H1 (cell line): ENCODE data around the gene SAG. TPM values are rescaled to one million over a fixed set of nuclear protein-coding genes. Genes with fewer than 3 reads are reported as not detected.

ENCODE experiments used
- CTCF ChIA-PET: fragments of 300-600 bp; sonication (Branson Sonifier 250); formaldehyde crosslinking; loops from one replicate; lab custom pipeline; 2021; ENCODE audit not compliant: partially characterized antibody; lab: Charles Lee
- POLR2A ChIA-PET: fragments of 300-600 bp; sonication (Branson Sonifier 250); formaldehyde crosslinking; loops from one replicate; lab custom pipeline; 2021; ENCODE audit warnings: inconsistent platforms; ENCODE audit not compliant: partially characterized antibody; lab: Charles Lee
- DNase-seq, 2 experiments: peaks; one replicate each; pipeline versions ENCODE4 v3.0.0 to v3.0.0-alpha.2; 2010 to 2022; ENCODE audit warnings: low spot score in 2 of 2, low read depth in 1 of 2, mixed read lengths in 1 of 2
- FAIRE-seq: peaks from 2 replicates; lab custom pipeline; 2011; peaks lifted over from hg19 to GRCh38; lab: Jason Lieb, UNC
- H2AFZ ChIP-seq: 2 replicates; pipeline ENCODE4 v1.8.1; 2012; ENCODE audit warnings: low read length, inconsistent platforms
- H2AK5ac ChIP-seq: 2 replicates; pipeline ENCODE4 v1.6.1; 2013; ENCODE audit warnings: low read depth, low read length
- H2BK120ac ChIP-seq: replicated peaks from 2 replicates; pipeline ENCODE3; 2013; ENCODE audit warnings: low read depth, low read length, inconsistent platforms
- H2BK12ac ChIP-seq: 2 replicates; pipeline ENCODE4 v1.6.1; 2013; ENCODE audit warnings: low read depth, low read length
- H2BK15ac ChIP-seq: 2 replicates; pipeline ENCODE4 v1.6.1; 2013; ENCODE audit warnings: low read length
- H2BK20ac ChIP-seq: 2 replicates; pipeline ENCODE4 v1.6.1; 2013; ENCODE audit warnings: low read length
- H2BK5ac ChIP-seq: 2 replicates; pipeline ENCODE4 v1.6.1; 2013; ENCODE audit warnings: low read depth, low read length
- H3K14ac ChIP-seq: 2 replicates; pipeline ENCODE4 v1.6.1; 2013; ENCODE audit warnings: inconsistent platforms; ENCODE audit not compliant: insufficient read length
- H3K18ac ChIP-seq: 2 replicates; pipeline ENCODE4 v1.6.1; 2013; ENCODE audit warnings: low read length; ENCODE audit errors: extremely low read depth
- H3K23ac ChIP-seq: 2 replicates; pipeline ENCODE4 v1.6.1; 2013; ENCODE audit warnings: inconsistent platforms; ENCODE audit not compliant: insufficient read length
- H3K23me2 ChIP-seq: 2 replicates; pipeline ENCODE4 v1.6.1; 2013; ENCODE audit warnings: low read depth, low read length
- H3K27ac ChIP-seq: 2 replicates; pipeline ENCODE4 v1.6.1; 2011; ENCODE audit warnings: low read depth, low read length, inconsistent platforms
- H3K27me3 ChIP-seq, 4 experiments: replicated peaks in 1 of 4; 1 replicate in 1 of 4; 2 replicates in 3 of 4; pipeline versions ENCODE4 v1.6.1 to v1.8.1; 2011 to 2013; ENCODE audit warnings: low read length in 3 of 4, mild to moderate bottlenecking in 3 of 4, inconsistent platforms in 2 of 4, mixed read lengths in 2 of 4, moderate library complexity in 1 of 4; ENCODE audit not compliant: control insufficient read depth in 3 of 4, insufficient read depth in 3 of 4; ENCODE audit errors: extremely low read depth in 1 of 4
- H3K36me3 ChIP-seq, 4 experiments: 2 replicates each; pipeline versions ENCODE4 v1.6.1 to v1.8.1; 2011 to 2013; ENCODE audit warnings: mild to moderate bottlenecking in 4 of 4, low read length in 3 of 4, moderate library complexity in 2 of 4, control low read depth in 1 of 4, inconsistent platforms in 1 of 4; ENCODE audit not compliant: insufficient read depth in 4 of 4, control insufficient read depth in 2 of 4
- H3K4ac ChIP-seq: replicated peaks from 2 replicates; pipeline ENCODE3; 2013; ENCODE audit warnings: low read length, low read depth, mixed read lengths, inconsistent platforms; ENCODE audit not compliant: insufficient read length
- H3K4me1 ChIP-seq, 4 experiments: replicated peaks in 1 of 4; 1 replicate in 1 of 4; 2 replicates in 3 of 4; pipeline versions ENCODE4 v1.6.1 to v1.8.1; 2011 to 2013; ENCODE audit warnings: low read length in 3 of 4, inconsistent platforms in 2 of 4, mixed read lengths in 1 of 4; ENCODE audit not compliant: insufficient read depth in 4 of 4, control insufficient read depth in 3 of 4
- H3K4me2 ChIP-seq, 2 experiments: 2 replicates each; pipeline versions ENCODE4 v1.6.1 to v1.8.1; 2011 to 2013; ENCODE audit warnings: low read depth in 2 of 2, low read length in 2 of 2, control low read depth in 1 of 2, inconsistent platforms in 1 of 2, mild to moderate bottlenecking in 1 of 2; ENCODE audit not compliant: insufficient read depth in 1 of 2
- H3K4me3 ChIP-seq, 4 experiments: fragments of 200-600, 300-600 bp in 1 of 4; sonication (generic), shearing (Covaris generic), sonication (Bioruptor Twin) in 1 of 4; 2 replicates each; pipeline versions ENCODE4 v1.5.1 to v1.8.1; 2011 to 2016; ENCODE audit warnings: low read length in 4 of 4, low read depth in 3 of 4, control low read depth in 2 of 4, inconsistent platforms in 2 of 4, mild to moderate bottlenecking in 2 of 4, mixed read lengths in 1 of 4, moderate library complexity in 1 of 4; ENCODE audit not compliant: insufficient read depth in 2 of 4; ENCODE audit errors: extremely low read depth in 1 of 4
- H3K56ac ChIP-seq: replicated peaks from 2 replicates; pipeline ENCODE3; 2013; ENCODE audit warnings: low read depth, mild to moderate bottlenecking, mixed read lengths, low read length, inconsistent platforms; ENCODE audit not compliant: insufficient read length
- H3K79me1 ChIP-seq: 2 replicates; pipeline ENCODE4 v1.6.1; 2013; ENCODE audit warnings: low read depth, low read length, control low read depth
- H3K79me2 ChIP-seq, 2 experiments: 2 replicates each; pipeline versions ENCODE4 v1.6.1 to v1.8.1; 2012 to 2013; ENCODE audit warnings: low read length in 2 of 2, mild to moderate bottlenecking in 2 of 2, inconsistent platforms in 1 of 2; ENCODE audit not compliant: insufficient read depth in 2 of 2, control insufficient read depth in 1 of 2
- H3K9ac ChIP-seq, 4 experiments: replicated peaks in 1 of 4; 1 replicate in 1 of 4; 2 replicates in 3 of 4; pipeline versions ENCODE4 v1.6.1 to v1.8.1; 2011 to 2013; ENCODE audit warnings: low read depth in 3 of 4, low read length in 3 of 4, control low read depth in 2 of 4, mild to moderate bottlenecking in 2 of 4, moderate library complexity in 2 of 4, inconsistent platforms in 1 of 4; ENCODE audit errors: extremely low read depth in 1 of 4
- H3K9me3 ChIP-seq, 2 experiments: 2 replicates each; pipeline versions ENCODE4 v1.6.1 to v1.8.1; 2012 to 2013; ENCODE audit warnings: mild to moderate bottlenecking in 2 of 2, moderate library complexity in 2 of 2, control low read depth in 1 of 2, inconsistent platforms in 1 of 2, low read depth in 1 of 2, low read length in 1 of 2, mixed read lengths in 1 of 2; ENCODE audit not compliant: insufficient read depth in 2 of 2
- H4K20me1 ChIP-seq, 2 experiments: replicated peaks in 1 of 2; 2 replicates each; pipeline versions ENCODE3 to v1.8.1; 2011 to 2013; ENCODE audit warnings: inconsistent platforms in 2 of 2, low read length in 2 of 2, mild to moderate bottlenecking in 1 of 2; ENCODE audit not compliant: insufficient read depth in 2 of 2, control insufficient read depth in 1 of 2
- H4K5ac ChIP-seq: 2 replicates; pipeline ENCODE4 v1.6.1; 2013; ENCODE audit warnings: low read length, low read depth, mixed read lengths, inconsistent platforms; ENCODE audit not compliant: insufficient read length
- H4K8ac ChIP-seq: 2 replicates; pipeline ENCODE4 v1.8.0; 2013; ENCODE audit warnings: mild to moderate bottlenecking, moderate library complexity, low read length, inconsistent platforms; ENCODE audit not compliant: insufficient read depth; ENCODE audit errors: extremely low read depth
- H4K91ac ChIP-seq: replicated peaks from 2 replicates; pipeline ENCODE3; 2013; ENCODE audit warnings: low read length, mixed read lengths, inconsistent platforms; ENCODE audit not compliant: insufficient read length
- BACH1 ChIP-seq: IDR thresholded peaks from 2 replicates; pipeline ENCODE4 v1.6.1; 2012; ENCODE audit warnings: low read length, improper control_type of control experiment
- BRCA1 ChIP-seq: IDR thresholded peaks from 2 replicates; pipeline ENCODE4 v1.6.1; 2012; ENCODE audit warnings: low read depth, low read length, improper control_type of control experiment
- HDAC6 ChIP-seq: IDR thresholded peaks from one replicate; pipeline ENCODE4 v1.7.1; 2012; ENCODE audit warnings: low read depth, mild to moderate bottlenecking, inconsistent platforms, low read length, moderate library complexity
- PHF8 ChIP-seq: fragments of 200-600 bp; sonication (generic); conservative IDR thresholded peaks from 2 replicates; pipeline ENCODE4 v1.7.1; 2012; ENCODE audit warnings: low read depth, mild to moderate bottlenecking, inconsistent platforms, low read length, moderate library complexity
- POLR2AphosphoS5 ChIP-seq: IDR thresholded peaks from 2 replicates; pipeline ENCODE4 v1.6.1; 2011; ENCODE audit warnings: low read depth, low read length
- POU5F1 ChIP-seq: IDR thresholded peaks from 2 replicates; pipeline ENCODE4 v1.6.1; 2011; ENCODE audit warnings: low read depth, mild to moderate bottlenecking, low read length, moderate library complexity
- RNF2 ChIP-seq: fragments of 200-900, 300-1000 bp; sonication (generic); IDR thresholded peaks from 2 replicates; pipeline ENCODE4 v1.7.1; 2016; ENCODE audit warnings: borderline replicate concordance, low read depth, mild to moderate bottlenecking, antibody characterized with exemption, low read length; ENCODE audit not compliant: poor library complexity, severe bottlenecking; ENCODE audit errors: missing control alignments
- WGBS, 2 experiments: shearing (Covaris generic) in 1 of 2; methylation state at CpG; one replicate each; pipeline versions ENCODE4 v1.1.6 to v1.1.7; 2013 to 2015; ENCODE audit warnings: low lambda C conversion rate in 2 of 2, mixed read lengths in 2 of 2, inconsistent platforms in 1 of 2, low coverage in 1 of 2, missing lambda C conversion rate in 1 of 2; ENCODE audit not compliant: insufficient replicate concordance in 2 of 2, insufficient coverage in 1 of 2, insufficient read length in 1 of 2; ENCODE audit errors: extremely low coverage in 1 of 2, missing lambda C conversion rate in 1 of 2; 5-methylcytosine and 5-hydroxymethylcytosine counted together
- polyA plus RNA-seq, 7 experiments: library from polyadenylated mRNA; depleted of rRNA in 3 of 7; stranded (reverse) in 5 of 7; unstranded in 2 of 7; fragments of >200 nt in 5 of 7; fragments of 200-250 nt in 2 of 7; gene quantifications; 1 replicate in 5 of 7; 2 replicates in 1 of 7; 4 replicates in 1 of 7; pipeline versions ENCODE4 v1.2.1 to v1.2.3, GENCODE V29; 2011 to 2013; ENCODE audit warnings: missing spikeins in 2 of 7, mixed read lengths in 2 of 7
- total RNA-seq: library from RNA; stranded (reverse); fragmentation: NEBNext Ultra II Directional; extraction: Animal tissue kit (Norgen Biotek cat#: 25700); gene quantifications from 2 replicates; pipeline ENCODE4 v1.2.1, GENCODE V29; 2021
- TF ChIP-seq, protein P1 (sequence below), 3 experiments: IDR thresholded peaks; 1 replicate in 2 of 3; 2 replicates in 1 of 3; pipeline versions ENCODE4 v1.5.1 to v1.6.1; 2011; ENCODE audit warnings: low read length in 3 of 3, mild to moderate bottlenecking in 3 of 3, inconsistent platforms in 2 of 3, low read depth in 1 of 3, moderate library complexity in 1 of 3; ENCODE audit not compliant: insufficient read depth in 1 of 3; ENCODE audit errors: control extremely low read depth in 1 of 3

Gene SAG
- total and polyA plus RNA-seq, 2 of the 8 experiments (the other 6 are each of a cell fraction or from before 2014, with no cell fraction given): not detected

DNA sequence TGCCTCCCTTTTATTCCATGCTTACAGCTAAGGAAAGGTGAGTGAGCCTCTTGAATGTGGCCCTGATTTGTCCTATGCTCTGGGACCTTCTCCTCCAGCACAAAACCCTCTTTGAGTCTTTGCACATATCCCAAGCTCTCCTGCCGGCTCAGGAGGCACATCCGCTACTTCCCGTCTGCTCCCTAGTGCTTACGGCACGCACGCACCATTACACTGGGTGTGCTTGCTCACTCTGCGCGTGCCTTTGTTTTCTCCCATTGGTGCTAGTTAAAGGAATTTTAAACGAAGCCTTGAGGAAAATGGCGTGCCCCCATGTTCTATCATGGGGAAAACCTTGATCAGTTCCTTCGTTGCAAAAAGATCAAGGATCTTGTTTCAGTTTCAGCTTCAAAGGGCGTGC lies 38.8 kb downstream of the SAG start:
- H3K4me3 ChIP-seq: no peak overlapping the region
- H3K4me2 ChIP-seq: no peak overlapping the region
- no peak overlapping the region for H3K14ac ChIP-seq
- H3K9me3 ChIP-seq: 0 out of 4 replicates have a peak, but pooled peaks cover 0 to 1% of the 10 kb centered on the region in 2 experiments
- POLR2A ChIA-PET: interaction anchor here (0.6 kb wide), 1 partner anchor 47 kb away, joined by 4 read pairs; no protein-coding TSS in a partner anchor
- no peak overlapping the region for H2BK5ac ChIP-seq
- H2BK20ac ChIP-seq: no peak overlapping the region; the same call in 1 of the 2 replicates
- H2BK12ac ChIP-seq: no peak overlapping the region
- H4K5ac ChIP-seq: no peak overlapping the region
- CTCF ChIA-PET: interaction anchor here (1.3 to 2.0 kb wide), 2 partner anchors 9 to 102 kb away, joined by 4 to 8 read pairs; no protein-coding TSS in a partner anchor
- no peaks in the 10 kb centered on the region for H3K23me2 ChIP-seq
- no peak for DNase-seq
- H3K79me2 ChIP-seq: no peaks in the 10 kb centered on the region
- no peak overlapping the region for H3K23ac ChIP-seq
- H3K4ac ChIP-seq: no peak overlapping the region
- H3K56ac ChIP-seq: no peak overlapping the region
- H4K91ac ChIP-seq: no peak overlapping the region
- H4K20me1 ChIP-seq: no peaks in the 10 kb centered on the region
- no peak overlapping the region for H3K18ac ChIP-seq
- no peaks in the 10 kb centered on the region for H3K79me1 ChIP-seq
- no peak overlapping the region for H2BK120ac ChIP-seq
- WGBS, 2 experiments: 89% methylated on average over 12 of the region's 12 CpGs; no CpG with 5 or more reads in 1 of the 2 experiments
- H3K4me1 ChIP-seq: no peaks in the 10 kb centered on the region
- H4K8ac ChIP-seq: no peak overlapping the region
- no peak overlapping the region for H3K27ac ChIP-seq
- no peak overlapping the region for H2AFZ ChIP-seq
- no peak overlapping the region for H2AK5ac ChIP-seq
- H3K36me3 ChIP-seq: no peaks in the 10 kb centered on the region
- H3K9ac ChIP-seq: no peak overlapping the region
- no peak overlapping the region for H2BK15ac ChIP-seq
- H3K27me3 ChIP-seq: no peaks in the 10 kb centered on the region
- FAIRE-seq: no peak
- TF ChIP-seq, protein P1, sequence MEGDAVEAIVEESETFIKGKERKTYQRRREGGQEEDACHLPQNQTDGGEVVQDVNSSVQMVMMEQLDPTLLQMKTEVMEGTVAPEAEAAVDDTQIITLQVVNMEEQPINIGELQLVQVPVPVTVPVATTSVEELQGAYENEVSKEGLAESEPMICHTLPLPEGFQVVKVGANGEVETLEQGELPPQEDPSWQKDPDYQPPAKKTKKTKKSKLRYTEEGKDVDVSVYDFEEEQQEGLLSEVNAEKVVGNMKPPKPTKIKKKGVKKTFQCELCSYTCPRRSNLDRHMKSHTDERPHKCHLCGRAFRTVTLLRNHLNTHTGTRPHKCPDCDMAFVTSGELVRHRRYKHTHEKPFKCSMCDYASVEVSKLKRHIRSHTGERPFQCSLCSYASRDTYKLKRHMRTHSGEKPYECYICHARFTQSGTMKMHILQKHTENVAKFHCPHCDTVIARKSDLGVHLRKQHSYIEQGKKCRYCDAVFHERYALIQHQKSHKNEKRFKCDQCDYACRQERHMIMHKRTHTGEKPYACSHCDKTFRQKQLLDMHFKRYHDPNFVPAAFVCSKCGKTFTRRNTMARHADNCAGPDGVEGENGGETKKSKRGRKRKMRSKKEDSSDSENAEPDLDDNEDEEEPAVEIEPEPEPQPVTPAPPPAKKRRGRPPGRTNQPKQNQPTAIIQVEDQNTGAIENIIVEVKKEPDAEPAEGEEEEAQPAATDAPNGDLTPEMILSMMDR (IDR thresholded peaks at IDR 0.05; ENCODE audit: control extremely low read depth in 1 of 3, insufficient read depth in 1 of 3, low read depth in 1 of 3, low read length in 3 of 3): no peak
- TF ChIP-seq HDAC6: no peak
- TF ChIP-seq BACH1: no peak
- TF ChIP-seq RNF2: no peak
- no peak for TF ChIP-seq POU5F1
- no peak for TF ChIP-seq PHF8
- no peak for TF ChIP-seq BRCA1
- TF ChIP-seq POLR2AphosphoS5: no peak
